Neural cell (in vitro differentiated cells): Measurements from ENCODE around the gene TMEM117. TPM values are rescaled to one million over a fixed set of nuclear protein-coding genes. Genes with fewer than 3 reads are reported as not detected.

ENCODE experiments used
- H2AFZ ChIP-seq: fragments of 200-600, 300-800 bp; sonication (generic), shearing (Covaris generic); 2 replicates; pipeline ENCODE4 v1.6.0; 2014; ENCODE audit warnings: low read depth, mild to moderate bottlenecking, antibody characterized with exemption, low read length, moderate library complexity
- H3F3A ChIP-seq: fragments of 200-600 bp; shearing (Covaris generic); 2 replicates; pipeline ENCODE4 v1.6.1; 2016; ENCODE audit warnings: mild to moderate bottlenecking, moderate library complexity, mixed read lengths, antibody characterized with exemption, low read length; ENCODE audit not compliant: insufficient read depth, poor library complexity, severe bottlenecking
- H3K27ac ChIP-seq: fragments of 200-600, 300-800 bp; sonication (generic), shearing (Covaris generic); 2 replicates; pipeline ENCODE4 v1.5.1; 2014; ENCODE audit warnings: mild to moderate bottlenecking, low read length, moderate library complexity
- H3K27me3 ChIP-seq: fragments of 300-800, 200-600 bp; sonication (generic), shearing (Covaris generic); 2 replicates; pipeline ENCODE4 v1.6.0; 2014; ENCODE audit warnings: mild to moderate bottlenecking, low read depth, low read length, moderate library complexity; ENCODE audit not compliant: insufficient read depth
- H3K36me3 ChIP-seq: fragments of 300-800, 200-600 bp; sonication (generic), shearing (Covaris generic); 2 replicates; pipeline ENCODE4 v1.5.1; 2014; ENCODE audit warnings: mild to moderate bottlenecking, antibody characterized with exemption, low read length, moderate library complexity; ENCODE audit not compliant: insufficient read depth
- H3K4me2 ChIP-seq: fragments of 300-800, 200-600 bp; sonication (generic), shearing (Covaris generic); 2 replicates; pipeline ENCODE4 v1.6.0; 2014; ENCODE audit warnings: mild to moderate bottlenecking, low read length
- H3K4me3 ChIP-seq: fragments of 300-800, 200-600 bp; sonication (generic), shearing (Covaris generic); 2 replicates; pipeline ENCODE4 v1.5.1; 2014; ENCODE audit warnings: mild to moderate bottlenecking, low read length, moderate library complexity
- H3K79me2 ChIP-seq: fragments of 200-600 bp; shearing (Covaris generic); replicated peaks from 2 replicates; pipeline ENCODE4 v1.6.0; 2014; ENCODE audit warnings: mild to moderate bottlenecking, low read length, moderate library complexity; ENCODE audit not compliant: insufficient read depth
- H3K9ac ChIP-seq: fragments of 300-800, 200-600 bp; sonication (generic), shearing (Covaris generic); 2 replicates; pipeline ENCODE4 v1.6.1; 2016; ENCODE audit warnings: mild to moderate bottlenecking, low read length, mixed read lengths
- H3K9me2 ChIP-seq: fragments of 200-600 bp; shearing (Covaris generic); 2 replicates; pipeline ENCODE4 v1.6.1; 2016; ENCODE audit warnings: mild to moderate bottlenecking, low read length, mixed read lengths; ENCODE audit not compliant: insufficient read depth
- H3K9me3 ChIP-seq: fragments of 200-600, 300-800 bp; sonication (generic), shearing (Covaris generic); 2 replicates; pipeline ENCODE4 v1.6.1; 2016; ENCODE audit warnings: mild to moderate bottlenecking, mixed run types, low read length, moderate library complexity, mixed read lengths
- H4K20me1 ChIP-seq: fragments of 200-600 bp; shearing (Covaris generic); 2 replicates; pipeline ENCODE4 v1.6.1; 2016; ENCODE audit warnings: mild to moderate bottlenecking, mixed run types; ENCODE audit not compliant: insufficient read depth
- CTCF ChIP-seq: fragments of 450-650 bp; IDR thresholded peaks from 2 replicates; pipeline ENCODE4 v1.5.1; 2014; ENCODE audit warnings: antibody characterized with exemption, mild to moderate bottlenecking, moderate library complexity; ENCODE audit not compliant: poor library complexity, severe bottlenecking
- EP300 ChIP-seq: fragments of 450-650 bp; conservative IDR thresholded peaks from 2 replicates; pipeline ENCODE4 v1.6.1; 2014; ENCODE audit warnings: antibody characterized with exemption, mild to moderate bottlenecking, moderate library complexity; ENCODE audit not compliant: poor library complexity, severe bottlenecking
- EZH2 ChIP-seq: fragments of 200-600, 300-800 bp; shearing (Covaris generic), sonication (generic); IDR thresholded peaks from 2 replicates; pipeline ENCODE4 v1.6.1; 2014; ENCODE audit warnings: antibody characterized with exemption, low read length, borderline replicate concordance, mild to moderate bottlenecking; ENCODE audit not compliant: insufficient read depth, poor library complexity, severe bottlenecking
- MXI1 ChIP-seq: fragments of 450-650 bp; conservative IDR thresholded peaks from 2 replicates; pipeline ENCODE4 v1.6.1; 2014; ENCODE audit warnings: antibody characterized with exemption, mild to moderate bottlenecking; ENCODE audit not compliant: poor library complexity, severe bottlenecking
- POLR2AphosphoS5 ChIP-seq: IDR thresholded peaks from 2 replicates; pipeline ENCODE4 v1.6.1; 2012
- RAD21 ChIP-seq: fragments of 450-650 bp; conservative IDR thresholded peaks from 2 replicates; pipeline ENCODE4 v1.6.1; 2014; ENCODE audit warnings: antibody characterized with exemption, mild to moderate bottlenecking, moderate library complexity
- REST ChIP-seq: IDR thresholded peaks from 2 replicates; pipeline ENCODE4 v1.6.1; 2012; ENCODE audit warnings: borderline replicate concordance
- SMC3 ChIP-seq: fragments of 450-650 bp; conservative IDR thresholded peaks from 2 replicates; pipeline ENCODE4 v1.6.1; 2014; ENCODE audit warnings: antibody characterized with exemption, mild to moderate bottlenecking, moderate library complexity; ENCODE audit not compliant: poor library complexity
- TAF1 ChIP-seq: IDR thresholded peaks from 2 replicates; pipeline ENCODE4 v1.6.1; 2012; ENCODE audit warnings: low read depth
- polyA plus RNA-seq: library from polyadenylated mRNA; depleted of rRNA; stranded (reverse); fragments of >200 nt; gene quantifications from 2 replicates; pipeline ENCODE4 v1.2.3, GENCODE V29; 2014

TMEM117 gene
- polyA plus RNA-seq, 1 donor from 2014 or later = 5.3 TPM

- H3K27ac ChIP-seq = no peak overlapping the region
- TF ChIP-seq POLR2AphosphoS5 (no peak), EP300 (no peak), CTCF (no peak), RAD21 (no peak), EZH2 (no peak), REST (no peak), SMC3 (no peak), TAF1 (no peak), MXI1 (no peak)
- no peaks in the 10 kb centered on the region for H3K9me3 ChIP-seq
- H3K4me2 ChIP-seq = no peak overlapping the region
- H2AFZ ChIP-seq = no peak overlapping the region
- no peak overlapping the region for H3K9ac ChIP-seq
- H3F3A ChIP-seq = no peaks in the 10 kb centered on the region
- no peaks in the 10 kb centered on the region for H4K20me1 ChIP-seq
- no peaks in the 10 kb centered on the region for H3K27me3 ChIP-seq
- H3K36me3 ChIP-seq = no peaks in the 10 kb centered on the region
- no peak overlapping the region for H3K4me3 ChIP-seq
- H3K9me2 ChIP-seq = no peaks in the 10 kb centered on the region
- H3K79me2 ChIP-seq = no peaks in the 10 kb centered on the region
These were observed 554.0 kb downstream of the TMEM117 start for GRCh38 chr12:44389896-44390295.

- no peaks in the 10 kb centered on the region for H4K20me1 ChIP-seq
- no peaks in the 10 kb centered on the region for H3K36me3 ChIP-seq
- TF ChIP-seq EP300 = no peak
- no peak for TF ChIP-seq MXI1
- TF ChIP-seq POLR2AphosphoS5 = no peak
- no peak for TF ChIP-seq SMC3
- TF ChIP-seq CTCF = no peak
- TF ChIP-seq EZH2 = no peak
- no peak for TF ChIP-seq RAD21
- TF ChIP-seq TAF1 = no peak
- TF ChIP-seq REST = no peak
- no peaks in the 10 kb centered on the region for H3F3A ChIP-seq
- no peak overlapping the region for H3K27ac ChIP-seq
- H3K9me3 ChIP-seq = no peaks in the 10 kb centered on the region
- no peak overlapping the region for H3K4me2 ChIP-seq
- H3K9me2 ChIP-seq = no peaks in the 10 kb centered on the region
- H3K9ac ChIP-seq = no peak overlapping the region
- H3K79me2 ChIP-seq = no peaks in the 10 kb centered on the region
- no peak overlapping the region for H2AFZ ChIP-seq
- no peaks in the 10 kb centered on the region for H3K27me3 ChIP-seq
- H3K4me3 ChIP-seq = no peak overlapping the region
These were observed 561.8 kb downstream of the TMEM117 start for GRCh38 chr12:44397631-44398030.
